Measurements from ENCODE around the gene MTPN.

Gene MTPN

GRCh38 chr7:135977007-135977741, at the start of gene MTPN:
TSS of gene MTPN (minus strand) at chr7:135977359. CDS start at chr7:135977100, 259 bp downstream.
- no peak for TF ChIP-seq CTCF (IDR thresholded peaks at IDR 0.05)
- DNase-seq (ENCODE audit: low spot score): peak; percentile 98
- Histone ChIP-seq H3K4me3 (peak within 1 kb of the TSS; percentile 98), H3K27ac (peak within 1 kb of the TSS; percentile 42 to 94)

- TF ChIP-seq CTCF (IDR thresholded peaks at IDR 0.05): no peak
- no peak for DNase-seq (ENCODE audit: low spot score)
These were observed 49.0 kb upstream of the MTPN start for GRCh38 chr7:136026209-136026608.

GRCh38 chr7:136023134-136023869, 46.1 kb upstream of the MTPN start:
- Histone ChIP-seq H3K4me3 (no peak overlapping the region), H3K27ac (no peak overlapping the region)
- DNase-seq (ENCODE audit: low spot score): no peak
- no peak for TF ChIP-seq CTCF (IDR thresholded peaks at IDR 0.05)

More at GRCh38 chr7:136026209-136026608, 49.0 kb upstream of the MTPN start:
- H3K4me3 ChIP-seq: no peak overlapping the region
- no peak overlapping the region for H3K27ac ChIP-seq

GRCh38 chr7:136020556-136020955, 43.4 kb upstream of the MTPN start:
- no peak for DNase-seq (ENCODE audit: low spot score)
- TF ChIP-seq CTCF (IDR thresholded peaks at IDR 0.05): no peak
- Histone ChIP-seq H3K4me3 (no peak overlapping the region), H3K27ac (no peak overlapping the region)

GRCh38 chr7:136018104-136018503, 40.9 kb upstream of the MTPN start:
- TF ChIP-seq CTCF (IDR thresholded peaks at IDR 0.05): no peak
- DNase-seq (ENCODE audit: low spot score): no peak
- Histone ChIP-seq H3K27ac (no peak overlapping the region), H3K4me3 (no peak overlapping the region)

- no peak overlapping the region for H3K4me3 ChIP-seq
- no peak for TF ChIP-seq CTCF (IDR thresholded peaks at IDR 0.05)
- no peak for DNase-seq (ENCODE audit: low spot score)
- H3K27ac ChIP-seq: no peak overlapping the region
These were observed 39.7 kb upstream of the MTPN start for GRCh38 chr7:136016649-136017395.

Measured in coronary artery (tissue), 2 donors.